GM18517 (cell line): Measurements from ENCODE around the gene MICAL2.
A peak's percentile ranks its signal among the peaks of the same experiment; 100 is the strongest.

Experiments
- ATAC-seq: cut with Tn5 transposase; IDR thresholded peaks from one replicate; pipeline ENCODE4 v1.9.1; 2021; ENCODE audit warnings: mild to moderate bottlenecking, moderate library complexity; ENCODE audit not compliant: unreplicated experiment

MICAL2 gene

DNA sequence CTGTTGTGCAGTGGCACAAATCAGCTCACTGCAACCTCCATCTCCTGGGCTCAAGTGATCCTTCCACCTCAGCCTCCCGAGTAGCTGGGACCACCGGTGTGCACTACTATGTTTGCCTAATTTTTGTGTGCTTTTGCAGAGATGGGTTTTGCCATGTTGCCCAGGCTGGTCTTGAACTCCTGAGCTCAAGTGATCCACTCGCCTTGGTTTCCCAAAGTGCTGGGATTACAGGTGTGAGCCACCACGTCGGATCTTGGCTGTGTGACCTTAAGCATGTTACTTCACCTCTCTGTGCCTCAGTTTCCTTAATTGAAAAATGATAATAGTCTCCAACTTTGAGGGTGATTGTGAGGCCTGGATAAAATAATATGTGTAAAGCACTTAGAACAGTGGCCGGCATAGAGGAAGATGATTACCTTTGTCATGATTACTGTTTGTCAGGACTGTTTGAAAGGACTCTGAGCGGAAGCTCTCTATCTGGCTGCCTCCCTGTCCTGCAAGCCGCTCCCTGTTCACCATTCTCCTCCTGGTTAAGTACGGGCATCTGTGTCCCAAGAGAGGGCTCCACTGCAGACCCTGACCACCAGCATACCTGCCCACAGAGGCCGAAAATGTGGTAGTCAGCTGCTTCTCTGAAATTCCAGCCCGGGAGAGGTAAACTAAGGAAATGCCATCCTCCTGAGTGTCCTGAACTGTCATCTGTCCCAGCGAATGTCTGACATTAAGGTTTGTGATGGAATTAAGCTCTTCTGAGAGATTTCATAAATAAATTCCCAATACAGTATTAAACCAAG, 73.6 kb downstream of the MICAL2 start:
- no peak for ATAC-seq

DNA sequence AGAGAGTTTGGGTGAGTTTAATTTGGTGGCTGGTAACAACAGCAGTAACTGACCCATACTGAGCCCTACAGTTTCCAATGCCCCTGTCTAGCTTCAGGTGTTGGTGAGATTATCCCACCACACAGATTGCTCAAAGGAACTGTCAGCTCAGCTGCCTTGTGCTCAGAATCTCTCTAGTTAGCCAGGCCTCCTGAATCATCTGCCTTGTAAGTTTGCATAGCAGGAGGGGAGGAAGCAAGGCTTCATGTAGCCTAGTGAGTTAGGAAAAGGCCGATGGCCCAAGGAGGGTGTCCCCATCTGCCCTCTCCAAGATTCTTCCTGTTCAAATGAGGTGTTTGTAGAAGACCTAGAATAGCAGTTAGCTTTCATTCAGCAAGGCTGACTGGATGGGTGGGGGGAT, 74.3 kb downstream of the MICAL2 start:
- no peak for ATAC-seq

GRCh38 chr11:12185106-12185690, 74.8 kb downstream of the MICAL2 start:
- no peak for ATAC-seq

- no peak for ATAC-seq
Observed at GRCh38 chr11:12185914-12186313, 75.5 kb downstream of the MICAL2 start.

DNA sequence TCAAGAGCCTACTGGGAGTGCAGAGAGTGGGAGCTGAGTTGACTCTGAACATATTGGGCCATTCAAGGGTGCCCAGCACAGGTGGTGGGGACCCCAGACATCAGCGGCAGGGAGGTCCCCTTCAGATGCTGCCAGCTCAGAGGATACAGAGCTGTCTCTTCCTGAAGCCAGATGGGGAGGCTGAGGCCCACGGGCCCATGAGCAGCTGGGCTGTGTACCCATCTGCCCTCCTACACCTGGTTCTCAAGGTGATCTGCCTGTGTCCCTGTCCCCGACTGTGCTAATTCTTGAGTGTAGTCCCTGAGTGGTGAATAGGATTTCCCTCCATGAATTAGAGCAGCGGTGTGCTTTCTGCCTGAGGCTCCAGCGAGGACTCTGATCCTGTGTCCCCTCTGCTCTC, 76.3 kb downstream of the MICAL2 start:
- ATAC-seq: no peak

DNA sequence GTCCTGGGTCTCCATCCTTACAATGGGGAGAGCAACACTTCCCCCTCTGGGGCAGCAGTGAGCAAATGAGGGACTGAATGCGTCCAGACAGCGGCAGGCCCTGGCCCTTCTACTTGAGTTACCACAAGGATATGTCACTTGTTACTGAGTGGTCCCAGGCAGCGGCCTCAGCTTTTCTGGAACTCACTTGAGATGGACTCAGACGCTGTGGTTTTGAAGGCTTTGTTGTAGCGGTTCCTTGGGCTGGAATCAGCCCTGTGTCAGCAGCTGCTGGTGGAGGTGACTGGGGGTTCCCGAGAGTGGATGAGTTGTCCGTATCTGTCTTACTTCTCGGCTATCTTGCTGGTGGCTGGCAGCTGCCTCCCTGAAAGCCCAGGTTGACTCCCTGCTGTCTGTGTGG, 77.0 kb downstream of the MICAL2 start:
- ATAC-seq: no peak

GRCh38 chr11:12188548-12189317, 78.3 kb downstream of the MICAL2 start:
- peak; percentile 88 for ATAC-seq

DNA sequence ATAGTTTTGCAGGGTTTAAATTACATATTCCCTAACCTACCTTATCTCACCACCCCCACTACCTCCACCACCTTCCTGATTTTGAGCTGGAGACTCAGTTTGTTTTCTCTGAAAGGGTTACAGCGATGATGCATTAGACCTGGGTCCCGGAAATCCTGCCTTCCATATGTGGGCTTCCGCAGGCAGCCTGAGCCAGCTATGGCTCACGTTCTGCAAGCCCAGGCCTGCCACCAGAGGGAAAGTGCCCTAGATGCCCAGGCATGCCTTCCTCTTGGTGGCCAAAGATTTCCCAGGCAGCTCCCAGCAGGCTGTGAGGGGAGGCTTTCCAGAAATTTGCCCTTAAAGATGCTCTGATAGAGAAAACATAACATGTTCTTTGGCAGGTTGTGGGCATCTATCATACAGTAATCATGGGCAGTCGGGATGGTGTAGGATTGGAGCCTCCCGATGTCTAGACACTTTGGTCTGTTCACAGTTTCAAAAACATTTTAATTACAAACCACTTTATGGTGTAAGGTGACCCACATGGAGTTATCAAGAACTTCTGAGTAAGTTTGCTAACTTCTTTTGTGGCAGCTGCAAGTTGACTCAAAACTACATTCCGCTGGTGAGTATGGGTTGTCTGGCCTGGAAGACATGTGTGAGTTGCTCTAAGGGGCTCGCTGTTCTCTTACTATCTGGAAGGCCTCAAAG, 79.3 kb downstream of the MICAL2 start:
- ATAC-seq: no peak

DNA sequence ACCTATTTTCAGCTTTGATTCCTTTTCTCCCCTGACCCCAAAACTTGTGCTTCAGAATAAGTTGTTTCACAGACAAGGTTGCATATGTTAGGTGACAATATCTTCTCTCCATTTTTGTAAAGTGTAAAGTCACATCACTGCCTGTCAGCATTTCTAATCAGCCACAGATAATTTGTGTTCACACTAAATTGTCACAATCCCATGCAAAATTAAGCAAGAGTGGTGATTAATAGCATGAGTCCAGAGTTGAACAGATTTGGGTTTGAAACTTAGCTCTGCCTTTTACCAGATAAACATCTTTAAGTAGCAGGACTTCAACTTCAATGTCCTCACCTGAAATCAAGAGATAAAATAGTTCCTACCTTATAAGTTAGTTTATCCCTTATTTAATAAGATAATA, 80.1 kb downstream of the MICAL2 start:
- no peak for ATAC-seq

DNA sequence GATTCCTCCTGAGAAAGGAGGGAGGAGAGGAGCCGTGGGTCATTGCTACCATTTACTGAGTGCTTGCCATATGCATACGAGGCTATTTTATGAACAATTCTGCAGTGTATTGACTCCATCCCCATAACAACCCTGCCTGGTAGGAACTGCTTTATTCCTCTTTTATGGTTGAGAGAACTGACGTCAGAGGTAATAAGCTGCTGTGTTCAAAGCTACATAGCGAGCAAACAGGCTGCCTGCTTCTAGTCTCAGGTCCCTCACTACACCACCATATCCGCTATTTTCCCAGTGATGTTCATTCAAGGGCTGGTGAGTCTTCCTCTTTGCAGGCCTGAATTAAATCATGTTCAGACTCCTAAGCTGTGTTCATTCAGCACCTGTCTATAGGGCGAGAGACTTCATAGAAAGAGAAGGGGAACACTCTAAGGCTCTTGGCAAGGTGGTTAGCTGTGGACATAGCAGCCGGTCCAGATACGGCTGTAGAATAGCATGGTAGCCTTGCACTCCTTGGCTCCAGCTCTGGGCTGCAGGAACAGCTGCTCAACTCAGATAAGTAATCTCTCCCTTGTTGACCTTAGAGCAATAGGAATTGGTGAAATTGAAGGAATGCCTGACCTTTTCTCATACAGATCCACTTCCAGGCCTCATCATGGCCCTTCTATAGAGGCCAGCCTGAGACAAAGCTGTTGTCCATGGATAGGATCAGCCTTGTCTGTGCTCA, 82.6 kb downstream of the MICAL2 start:
- no peak for ATAC-seq

DNA sequence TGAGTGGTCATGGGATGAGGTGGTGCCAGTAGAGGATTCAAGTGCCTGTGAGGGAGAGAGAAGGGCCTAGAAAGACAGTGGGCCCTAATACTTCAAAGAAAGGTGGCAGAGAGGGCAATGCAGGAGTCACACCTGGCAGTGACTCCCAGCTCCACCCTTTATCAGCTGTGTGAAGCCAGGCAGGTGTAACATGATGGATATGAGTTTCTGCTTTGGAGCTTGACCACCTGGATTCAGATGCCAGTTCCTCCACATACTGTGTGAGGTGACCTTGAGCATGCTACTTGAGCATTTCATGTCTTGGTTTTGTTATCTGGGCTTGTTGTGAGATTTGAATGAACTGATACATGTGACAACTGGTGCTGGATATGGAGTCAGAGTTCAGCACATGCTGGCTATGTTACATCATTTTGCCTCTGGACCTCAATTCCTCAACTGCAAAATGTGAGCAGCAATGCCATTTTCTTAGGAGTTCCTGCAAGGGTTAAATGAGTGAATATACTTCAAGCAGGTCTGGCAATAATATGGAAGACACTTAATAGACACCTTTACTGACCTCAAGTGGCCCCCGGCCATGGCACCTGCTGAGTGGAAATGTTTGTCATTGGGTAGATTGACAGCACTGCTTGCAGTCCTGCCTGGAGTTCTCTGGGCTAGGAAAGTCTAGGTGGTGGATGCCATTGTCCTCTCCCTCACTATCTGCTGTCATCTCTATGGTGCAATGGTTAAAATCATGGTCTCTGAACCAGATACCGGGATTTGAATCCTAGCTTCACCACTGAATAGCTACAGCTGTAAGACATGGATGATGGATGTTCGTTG, 83.3 kb downstream of the MICAL2 start:
- ATAC-seq: no peak

- ATAC-seq: peak; percentile 74
Observed at GRCh38 chr11:12195768-12196167, 85.4 kb downstream of the MICAL2 start.

DNA sequence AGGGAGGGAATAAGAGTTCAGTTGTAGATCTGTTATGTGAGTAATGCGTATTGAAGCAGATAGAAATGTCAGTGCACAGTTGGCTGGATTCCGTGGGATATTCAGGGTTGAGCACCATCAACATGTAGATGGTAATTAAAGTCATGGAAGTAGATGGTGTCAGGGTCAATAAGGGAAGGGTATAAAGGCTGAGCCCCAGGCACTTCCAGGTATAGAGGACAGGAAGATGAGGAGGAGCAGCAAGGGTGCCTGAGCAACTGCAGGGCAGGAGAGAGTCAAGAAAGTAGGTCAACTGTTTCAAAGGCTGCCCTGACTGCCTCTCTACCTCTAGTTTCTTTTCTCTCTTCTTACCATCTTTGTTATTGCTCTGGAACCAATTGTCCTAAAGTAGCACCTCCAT, 85.9 kb downstream of the MICAL2 start:
- ATAC-seq: no peak

GRCh38 chr11:12196872-12197271, 86.5 kb downstream of the MICAL2 start:
- ATAC-seq: no peak

- no peak for ATAC-seq
Observed at GRCh38 chr11:12198251-12199222, 88.1 kb downstream of the MICAL2 start.

- no peak for ATAC-seq
Observed at GRCh38 chr11:12199231-12199948, 89.0 kb downstream of the MICAL2 start.

GRCh38 chr11:12200279-12200990, 90.0 kb downstream of the MICAL2 start:
- no peak for ATAC-seq
